Stimulated activated CD4-positive, alpha-beta T cell treated with anti-CD3 and anti-CD28 coated beads, Interleukin-4, amount 100 ng/mL, for 48 hours (primary cell): ENCODE measurements around the gene TMEM47.

Source experiments
- DNase-seq, 2 donors: peaks; one replicate each; pipeline ENCODE4 v3.0.0-alpha.2; 2020; ENCODE audit warnings: low read depth in 2 of 2

TMEM47 gene

GRCh38 chrX:34656842-34657725 lies at the start of gene TMEM47:
Gene TMEM47, minus strand, starts transcription at chrX:34657285. Its CDS starts 256 bp downstream, at chrX:34657029.
- no peak for DNase-seq

DNA sequence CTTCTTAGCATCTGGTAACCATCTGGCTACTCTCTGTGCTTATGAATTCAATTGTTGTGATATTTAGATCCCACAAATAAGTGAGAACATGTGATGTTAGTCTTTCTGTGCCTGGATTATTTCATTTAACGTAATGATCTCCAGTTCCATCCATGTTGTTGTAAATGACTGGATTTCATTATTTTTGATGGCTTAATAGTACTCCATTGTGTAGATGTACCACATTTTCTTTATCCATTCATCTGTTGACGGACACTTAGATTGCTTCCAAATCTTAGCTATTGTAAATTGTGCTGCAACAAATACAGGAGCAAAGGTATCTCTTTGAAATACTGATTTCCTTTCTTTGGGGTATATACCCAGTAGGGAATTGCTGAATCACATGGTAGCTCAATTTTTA lies 30.0 kb upstream of the TMEM47 start:
- DNase-seq, result no peak

GRCh38 chrX:34659575-34659974 lies 2.5 kb upstream of the TMEM47 start:
- no peak for DNase-seq

DNA sequence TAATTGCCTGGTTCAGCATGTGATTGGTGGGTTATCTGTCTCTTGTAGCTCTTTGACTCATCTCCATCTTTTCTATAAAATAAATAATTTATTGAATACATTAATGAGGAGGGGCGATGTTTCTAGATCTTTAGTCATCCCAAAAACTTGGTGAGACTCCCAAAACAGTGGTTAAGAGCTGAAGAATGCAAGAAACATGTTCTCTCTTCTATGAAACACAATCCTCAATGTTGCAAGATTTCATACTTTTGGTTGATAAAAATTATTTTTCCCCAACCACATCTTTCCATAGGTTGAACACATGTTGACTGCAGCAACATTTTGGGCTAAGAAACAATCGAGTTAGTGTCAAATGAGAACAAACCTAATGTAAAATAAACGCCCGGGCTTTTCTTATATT lies 1.2 kb upstream of the TMEM47 start:
- no peak for DNase-seq

DNA sequence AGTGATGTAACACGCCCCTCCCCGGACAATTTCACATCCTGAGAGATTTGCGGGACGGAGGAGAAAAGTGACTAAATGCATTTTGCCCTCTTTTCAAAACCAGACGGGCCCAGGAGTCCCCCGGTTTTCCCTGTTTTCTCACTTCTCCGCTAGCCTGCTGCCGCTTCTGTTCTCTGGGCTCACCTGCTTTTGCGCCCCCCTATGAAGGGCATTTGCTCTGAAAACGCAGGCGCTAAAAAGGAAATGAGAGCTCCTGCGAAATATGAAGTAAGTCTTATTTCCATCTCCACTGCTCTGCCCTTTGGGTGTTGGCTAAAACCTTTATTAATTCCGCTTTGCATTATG lies 613 bp upstream of the TMEM47 start:
- no peak for DNase-seq

GRCh38 chrX:34656467-34656841 lies 631 bp downstream of the TMEM47 start:
- no peak for DNase-seq

DNA sequence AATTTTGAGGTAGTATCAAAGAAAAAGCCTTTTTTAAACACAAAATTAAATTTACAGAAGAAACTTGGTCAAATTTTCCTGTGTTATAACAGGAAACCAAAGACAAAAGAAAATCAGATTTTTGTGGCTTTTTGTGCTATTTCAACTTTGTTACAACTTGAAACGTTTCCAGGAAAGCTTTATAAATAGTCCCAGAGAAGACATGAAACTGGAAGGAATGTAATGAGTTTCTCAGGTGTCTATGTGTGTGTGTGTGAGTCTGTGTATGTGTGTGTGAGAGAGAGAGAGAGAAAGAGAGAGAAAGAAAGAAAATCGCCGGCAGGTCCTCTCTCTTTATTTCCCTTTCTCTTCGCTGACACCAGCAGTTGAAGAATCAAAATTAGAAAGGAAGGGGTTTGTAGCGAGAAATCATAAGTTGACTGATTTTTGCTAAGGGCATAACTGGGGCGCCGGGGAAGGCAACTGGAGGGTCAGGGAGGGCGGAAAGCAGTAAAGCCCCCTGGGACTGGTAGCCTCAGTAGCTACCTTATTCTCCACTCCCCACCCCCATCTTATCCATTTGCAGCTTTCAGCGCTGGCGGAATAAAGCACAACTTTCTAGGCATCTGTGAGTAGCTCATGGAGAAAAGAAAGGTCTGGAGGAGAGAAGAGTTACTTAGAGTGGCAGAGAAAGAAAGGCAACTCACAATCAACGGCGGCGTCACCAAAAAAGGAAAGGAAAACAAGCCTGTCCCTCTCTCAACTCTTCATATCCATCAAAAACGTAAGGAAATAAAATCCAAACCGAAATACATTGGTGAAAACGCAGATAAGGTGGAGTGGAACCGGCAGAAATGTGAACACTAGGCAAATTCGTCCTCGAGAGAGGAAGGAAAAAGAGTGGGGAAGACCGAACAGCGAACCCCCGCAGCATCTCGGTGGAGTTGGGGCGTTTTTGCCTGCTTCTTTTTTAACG lies 1.3 kb downstream of the TMEM47 start:
- no peak for DNase-seq

- no peak for DNase-seq
These were observed 2.2 kb downstream of the TMEM47 start for GRCh38 chrX:34654696-34655490.

DNA sequence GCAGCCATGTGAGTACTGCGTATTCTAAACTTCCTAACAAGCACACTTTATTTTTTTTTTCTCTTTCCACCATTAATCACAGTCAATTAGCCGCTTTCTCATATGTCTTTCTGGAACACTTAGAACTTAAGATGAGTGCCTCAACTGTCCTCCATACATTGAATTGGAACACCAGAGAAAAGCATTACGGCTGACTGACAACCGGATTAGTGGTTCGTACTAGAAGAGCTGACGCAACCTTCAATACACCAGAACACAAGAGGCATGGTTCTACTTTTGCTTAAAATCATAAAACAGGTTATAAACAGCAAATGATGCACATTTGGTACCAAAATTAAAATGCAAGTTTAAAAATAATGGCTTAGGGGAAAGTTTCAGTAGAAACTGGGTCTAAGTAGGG lies 3.3 kb downstream of the TMEM47 start:
- no peak for DNase-seq

DNA sequence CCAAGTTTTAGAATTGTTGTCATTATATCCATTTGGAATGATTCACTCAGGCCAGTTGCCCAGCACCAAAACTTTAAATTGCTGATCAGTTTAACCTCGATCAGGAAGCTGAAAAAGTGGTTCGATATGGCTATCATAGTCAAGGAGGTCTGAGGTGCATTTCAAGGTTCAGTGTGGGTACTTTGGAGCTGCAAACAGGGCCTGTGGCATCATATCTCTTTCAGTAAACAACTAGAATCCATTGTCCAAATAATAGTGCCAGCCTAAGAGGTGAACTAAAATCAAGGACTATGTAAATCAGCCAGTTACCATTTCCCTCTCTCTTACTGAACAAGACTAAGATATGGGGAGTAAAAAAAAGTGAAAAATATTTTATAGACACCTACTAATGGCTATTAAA lies 14.2 kb downstream of the TMEM47 start:
- no peak for DNase-seq

DNA sequence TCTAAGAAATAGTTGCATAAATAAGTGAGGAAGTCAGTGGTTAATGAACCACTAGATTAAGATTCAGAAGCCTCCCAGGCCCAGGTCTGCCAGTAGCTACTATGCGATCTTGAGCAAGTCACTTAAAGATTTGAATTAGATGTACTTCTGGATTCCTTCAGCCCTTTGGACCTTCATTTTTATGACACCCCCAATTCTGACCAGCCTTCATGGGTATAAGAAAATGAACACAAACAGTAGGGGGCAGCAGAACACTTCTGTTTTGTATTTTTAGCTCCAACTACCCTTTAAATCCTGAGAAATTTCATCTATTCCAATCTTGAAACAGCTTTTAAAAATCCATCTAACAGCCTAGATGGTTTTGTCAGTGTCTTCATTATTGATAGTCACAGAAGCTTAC lies 19.0 kb downstream of the TMEM47 start:
- DNase-seq, result no peak

- DNase-seq, result no peak
These were observed 22.7 kb downstream of the TMEM47 start for GRCh38 chrX:34634349-34634748.

- DNase-seq, result no peak
These were observed 24.7 kb downstream of the TMEM47 start for GRCh38 chrX:34632384-34632783.

GRCh38 chrX:34631479-34632220 lies 25.4 kb downstream of the TMEM47 start:
- no peak for DNase-seq

DNA sequence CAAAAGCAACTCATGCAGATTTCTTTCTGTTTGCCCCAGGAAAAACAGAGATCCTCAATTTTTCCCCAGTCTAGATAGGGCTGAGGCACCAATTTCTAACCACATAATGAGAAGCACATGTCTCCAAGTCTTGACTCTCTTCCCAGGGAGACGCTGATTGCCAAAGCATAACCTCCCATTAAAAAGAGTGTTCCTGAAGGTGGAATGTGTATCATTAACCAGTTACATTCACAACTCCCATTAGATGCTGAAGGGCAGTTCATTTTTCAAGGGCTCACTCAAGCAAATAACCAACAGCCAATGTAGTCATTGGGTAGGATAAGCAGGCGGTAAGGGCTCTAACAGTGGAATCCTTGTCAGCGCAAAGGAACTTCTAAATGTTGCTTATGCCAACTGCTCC lies 27.5 kb downstream of the TMEM47 start:
- DNase-seq, result no peak

DNA sequence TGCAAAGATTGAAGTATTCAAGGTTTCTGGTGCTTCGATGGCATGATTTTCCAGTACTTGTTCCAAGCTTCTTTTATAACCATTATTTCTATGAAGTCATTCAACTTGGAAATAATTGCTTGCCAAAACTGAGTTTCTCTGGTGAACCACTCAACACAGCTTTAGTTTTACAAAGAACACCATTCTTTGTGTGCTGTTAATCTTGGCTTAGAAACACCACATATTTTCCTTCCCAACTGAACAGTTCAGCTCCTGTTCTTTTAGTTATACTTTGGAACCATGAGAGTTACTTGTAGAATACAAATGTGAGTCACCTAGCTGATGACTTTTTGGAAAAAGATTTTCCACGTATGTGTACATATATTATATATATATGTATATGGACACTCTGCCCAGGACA lies 32.7 kb downstream of the TMEM47 start:
- no peak for DNase-seq

DNA sequence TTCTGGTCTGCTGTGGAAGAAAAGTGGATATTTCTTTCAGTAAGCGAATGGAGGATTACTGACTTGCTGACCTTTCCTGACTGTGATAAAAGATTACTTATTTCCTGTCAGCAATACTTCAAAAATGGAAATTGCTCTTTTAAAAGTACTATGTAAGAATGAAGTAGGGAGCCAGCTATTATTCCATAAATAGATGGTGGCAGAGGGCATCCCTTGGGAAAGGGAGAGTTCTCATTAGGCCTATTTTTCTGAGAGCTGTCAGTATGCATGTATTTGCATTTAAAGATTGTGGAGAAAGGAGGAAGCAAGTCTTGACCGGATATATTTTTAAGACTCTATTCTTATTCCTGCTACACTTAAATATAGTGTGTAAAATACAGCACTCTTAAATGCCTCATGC lies 37.2 kb downstream of the TMEM47 start:
- no peak for DNase-seq

- no peak for DNase-seq
These were observed 45.0 kb downstream of the TMEM47 start for GRCh38 chrX:34612036-34612435.

DNA sequence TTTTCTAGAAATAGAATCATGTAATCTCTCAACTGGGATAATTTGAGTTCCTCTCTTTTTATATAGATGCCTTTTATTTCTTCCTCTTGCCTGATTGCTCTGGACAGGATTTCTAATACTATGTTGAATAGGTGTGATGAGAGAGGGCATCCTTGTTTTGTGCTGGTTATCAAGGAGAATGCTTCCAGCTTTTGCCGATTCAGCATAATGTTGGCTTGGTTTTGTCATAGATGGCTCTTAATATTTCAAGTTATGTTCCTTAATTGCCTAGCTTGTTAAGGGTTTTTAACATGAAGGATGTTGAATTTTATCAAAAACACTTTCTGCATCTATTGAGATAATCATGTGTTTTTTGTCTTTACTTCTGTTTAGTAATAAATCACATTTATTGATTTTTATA lies 58.7 kb downstream of the TMEM47 start:
- DNase-seq, result no peak

DNA sequence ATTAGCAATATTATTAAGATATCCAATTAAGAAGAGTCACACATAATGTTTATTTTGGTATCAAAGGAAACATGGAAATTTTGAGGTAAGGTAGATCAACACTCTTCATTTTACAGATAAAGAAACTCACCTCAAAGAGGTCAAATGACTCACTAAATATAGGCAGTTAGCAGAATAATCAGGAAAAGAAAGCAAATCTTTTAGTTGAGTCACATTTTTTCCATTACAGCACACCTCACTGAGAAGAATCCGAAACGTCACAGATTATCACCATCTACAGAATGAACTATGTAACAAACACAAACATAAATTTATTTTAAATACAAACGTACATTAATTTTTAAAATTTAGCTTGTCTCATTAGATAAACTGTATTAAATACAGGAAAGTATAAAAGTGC lies 70.1 kb downstream of the TMEM47 start:
- DNase-seq, result no peak

DNA sequence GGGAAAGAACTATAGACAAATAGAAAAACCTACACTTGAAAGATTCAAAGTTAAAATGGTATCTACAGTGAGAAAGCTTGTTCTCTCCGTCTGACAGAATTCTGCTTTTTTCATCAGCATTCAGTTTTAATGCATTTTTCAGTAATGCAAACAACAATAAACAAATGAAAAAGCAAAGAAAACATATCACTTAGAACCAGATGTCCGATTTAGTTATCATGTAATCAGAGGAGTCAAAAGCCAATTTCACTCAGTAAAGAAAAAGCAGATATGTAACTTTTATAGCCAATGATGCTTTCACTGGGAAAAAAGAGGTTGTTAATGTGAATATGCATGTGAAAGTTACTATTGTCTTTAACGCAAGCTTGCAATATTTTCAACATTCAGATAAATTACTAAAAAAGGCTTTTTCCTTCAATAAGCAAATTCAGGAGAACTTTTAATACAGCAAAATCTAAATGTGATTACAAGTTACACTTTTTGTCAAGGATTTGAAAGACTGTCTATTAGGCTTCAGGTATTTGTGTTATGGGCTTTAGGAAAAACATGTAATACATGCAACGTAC lies 70.7 kb downstream of the TMEM47 start:
- no peak for DNase-seq
